GM21528 (cell line): Measurements from ENCODE around the gene EMID1.
"Not testable (repeated sequence)": the region's sequence is repeated elsewhere in the genome, so short reads cannot be mapped to it uniquely, and the experiment has no call there.

ENCODE experiments used
- ATAC-seq: cut with Tn5 transposase; IDR thresholded peaks from one replicate; pipeline ENCODE4 v1.9.1; 2021; ENCODE audit warnings: mild to moderate bottlenecking, moderate library complexity; ENCODE audit not compliant: unreplicated experiment, low FRiP score

The EMID1 gene

GRCh38 chr22:29226351-29226981 is 20.8 kb downstream of the EMID1 start:
- ATAC-seq, result no peak

- ATAC-seq, result no peak
Observed at GRCh38 chr22:29230972-29231875, 25.5 kb downstream of the EMID1 start.

- ATAC-seq, result no peak
Observed at GRCh38 chr22:29231971-29232959, 26.6 kb downstream of the EMID1 start.

GRCh38 chr22:29233277-29233877 is 27.7 kb downstream of the EMID1 start:
- no peak for ATAC-seq

- not testable (repeated sequence) for ATAC-seq
Observed at GRCh38 chr22:29240481-29240880, 34.8 kb downstream of the EMID1 start.

- no peak for ATAC-seq
Observed at GRCh38 chr22:29243874-29244446, 38.3 kb downstream of the EMID1 start.

GRCh38 chr22:29244785-29245625 is 39.3 kb downstream of the EMID1 start:
- ATAC-seq, result no peak

GRCh38 chr22:29245626-29246385 is 40.1 kb downstream of the EMID1 start:
- ATAC-seq, result no peak

- not testable (repeated sequence) for ATAC-seq
Observed at GRCh38 chr22:29247891-29248290, 42.2 kb downstream of the EMID1 start.

- ATAC-seq, result no peak
Observed at GRCh38 chr22:29251265-29251664, 45.6 kb downstream of the EMID1 start.

GRCh38 chr22:29251981-29252911 is 46.5 kb downstream of the EMID1 start:
- ATAC-seq, result no peak

- no peak for ATAC-seq
Observed at GRCh38 chr22:29253561-29254285, 48.0 kb downstream of the EMID1 start.

GRCh38 chr22:29254286-29254660 is 48.6 kb downstream of the EMID1 start:
- no peak for ATAC-seq

- ATAC-seq, result no peak
Observed at GRCh38 chr22:29255064-29255621, 49.4 kb downstream of the EMID1 start.

- ATAC-seq, result no peak
Observed at GRCh38 chr22:29256606-29257325, 51.1 kb downstream of the EMID1 start.

GRCh38 chr22:29257751-29258181 is 52.1 kb downstream of the EMID1 start:
- ATAC-seq, result no peak
